GM18858 (cell line): ENCODE measurements around the gene ZNF677.
"Not testable (repeated sequence)": the region's sequence is repeated elsewhere in the genome, so short reads cannot be mapped to it uniquely, and the experiment has no call there.

Experiments
- ATAC-seq: cut with Tn5 transposase; IDR thresholded peaks from one replicate; pipeline ENCODE4 v1.9.1; 2021; ENCODE audit not compliant: unreplicated experiment

The ZNF677 gene

DNA sequence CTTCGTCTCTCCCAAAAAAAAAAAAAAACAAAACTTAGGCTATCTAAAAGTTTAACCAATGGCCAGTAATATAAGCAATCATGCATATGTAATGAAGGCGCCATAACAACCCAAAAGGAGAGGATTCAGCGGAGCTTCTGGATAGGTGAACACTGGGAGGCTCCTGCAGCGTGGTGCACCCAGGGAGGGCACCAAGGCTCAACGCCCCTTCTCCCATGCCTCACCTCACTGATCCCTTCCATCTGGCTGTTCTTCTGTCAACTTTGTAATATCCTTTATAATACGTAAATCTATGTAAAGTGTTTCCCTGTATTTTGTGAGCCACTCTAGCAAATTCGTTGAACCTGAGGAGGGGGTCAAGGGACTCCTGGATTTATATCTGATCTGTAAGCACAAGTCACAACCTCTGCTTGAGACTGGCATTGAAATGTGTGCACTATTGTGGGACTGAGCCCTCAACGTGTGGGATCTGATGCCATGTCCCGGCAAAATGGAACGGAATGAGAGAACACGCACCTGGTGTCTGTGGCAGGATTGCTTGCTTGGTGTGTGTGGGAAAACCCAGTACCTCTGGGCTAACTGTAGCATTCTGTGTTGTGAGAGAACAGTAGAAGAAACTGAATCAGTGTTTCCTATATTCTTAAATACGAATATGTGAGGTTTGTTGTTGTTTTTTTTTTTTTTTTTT lies 61.0 kb downstream of the ZNF677 start:
- ATAC-seq: no peak

DNA sequence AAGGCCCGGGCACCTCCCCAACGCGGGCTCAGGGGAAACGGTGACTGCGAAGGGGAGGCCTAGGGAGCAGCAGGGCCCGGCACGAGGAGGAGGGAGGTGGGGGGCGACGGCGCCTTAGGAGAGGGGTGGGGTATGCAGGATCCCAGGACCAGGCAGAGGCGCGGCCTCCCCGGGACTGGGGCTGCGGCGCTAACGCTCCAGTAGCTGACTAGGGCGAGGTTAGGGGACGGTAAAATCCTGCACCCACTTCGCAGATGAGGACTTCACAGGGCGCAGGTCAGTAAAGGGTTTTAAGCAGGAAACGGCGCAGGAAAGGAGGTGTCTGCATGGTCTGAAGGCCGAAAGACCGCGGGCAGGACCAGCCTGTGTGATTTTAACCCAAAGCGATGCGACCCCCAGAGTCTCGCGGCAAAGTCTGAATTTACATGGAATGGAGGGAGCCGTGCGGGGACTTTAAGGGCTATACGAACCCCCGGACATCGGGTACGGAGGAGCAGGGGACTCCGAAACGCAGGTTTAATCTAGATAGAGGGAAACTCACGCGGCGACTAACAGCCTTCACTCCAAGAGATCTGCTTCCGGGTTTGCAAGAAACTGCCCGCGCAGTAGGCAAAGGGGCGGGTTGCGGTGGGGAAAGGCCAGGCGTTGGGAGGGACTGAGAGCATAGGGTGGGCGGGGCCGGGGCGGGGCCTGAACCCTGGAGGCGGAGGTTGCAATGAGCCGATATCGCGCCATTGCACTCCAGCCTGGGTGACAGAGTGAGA lies 61.7 kb downstream of the ZNF677 start, which contains the start of gene ZNF665:
Gene ZNF665 (minus strand): TSS at position 588 of the 764 bp plus-strand sequence. CDS start 10,460 bp downstream, outside the sequence.
- ATAC-seq: no peak

DNA sequence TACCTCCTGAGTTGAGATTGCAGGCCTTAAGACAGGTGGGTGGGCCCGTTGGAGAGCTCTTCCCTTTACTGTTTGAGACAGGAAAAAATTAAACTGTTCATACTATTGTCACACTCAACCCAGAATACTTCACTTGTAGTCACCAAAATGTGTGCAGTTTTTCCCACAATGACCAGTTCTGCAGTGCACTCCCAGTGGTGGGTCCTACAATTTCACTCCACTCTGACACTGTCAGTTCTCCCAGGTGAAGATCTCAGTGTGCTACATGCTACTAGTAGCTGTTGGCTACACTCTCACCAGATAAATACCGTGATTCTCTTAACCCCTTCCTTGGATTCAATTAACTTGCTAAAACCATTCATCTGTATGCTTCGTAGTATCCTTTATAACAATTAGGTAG lies 64.4 kb downstream of the ZNF677 start:
- ATAC-seq: no peak

DNA sequence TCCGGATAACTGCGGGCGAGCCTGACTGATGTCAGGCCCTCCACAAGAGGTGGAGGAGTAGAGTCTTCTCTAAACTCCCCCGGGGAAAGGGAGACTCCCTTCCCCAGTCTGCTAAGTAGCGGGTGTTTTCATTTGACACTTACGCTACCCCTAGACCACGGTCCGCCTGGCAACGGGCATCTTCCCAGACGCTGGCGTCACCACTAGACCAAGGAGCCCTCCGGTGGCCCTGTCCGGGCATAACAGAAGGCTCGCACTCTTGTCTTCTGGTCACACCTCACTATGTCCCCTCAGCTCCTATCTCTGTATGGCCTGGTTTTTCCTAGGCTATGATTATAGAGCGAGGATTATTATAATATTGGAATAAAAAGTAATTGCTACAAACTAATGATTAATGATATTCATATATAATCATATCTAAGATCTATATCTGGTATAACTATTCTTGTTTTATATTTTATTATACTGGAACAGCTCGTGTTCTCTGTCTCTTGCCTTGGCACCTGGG lies 64.9 kb downstream of the ZNF677 start:
- not testable (repeated sequence) for ATAC-seq
